Loucy (cell line): ENCODE results near the gene HMSD.

Experiments
- H2AFZ ChIP-seq: fragments of 200-600 bp; sonication (generic); 2 replicates; pipeline ENCODE4 v1.6.0; 2016; ENCODE audit warnings: antibody characterized with exemption, mild to moderate bottlenecking, low read length, moderate library complexity
- H3F3A ChIP-seq: fragments of 200-600 bp; 2 replicates; pipeline ENCODE4 v1.6.0; 2016; ENCODE audit warnings: antibody characterized with exemption, low read depth, mild to moderate bottlenecking
- H3K27me3 ChIP-seq: fragments of 200-600 bp; sonication (generic); 2 replicates; pipeline ENCODE4 v1.6.1; 2014; ENCODE audit warnings: low read length, mild to moderate bottlenecking; ENCODE audit not compliant: insufficient read depth, poor library complexity, severe bottlenecking
- H3K36me3 ChIP-seq: fragments of 200-600 bp; sonication (generic); 2 replicates; pipeline ENCODE4 v1.6.1; 2016; ENCODE audit warnings: low read length; ENCODE audit not compliant: insufficient read depth
- H3K4me1 ChIP-seq: fragments of 200-600 bp; sonication (generic); 2 replicates; pipeline ENCODE4 v1.5.1; 2014; ENCODE audit warnings: low read length, mild to moderate bottlenecking; ENCODE audit not compliant: insufficient read depth, poor library complexity, severe bottlenecking
- H3K4me2 ChIP-seq: fragments of 200-600 bp; sonication (generic); 2 replicates; pipeline ENCODE4 v1.6.0; 2014; ENCODE audit warnings: antibody characterized with exemption, low read length, low read depth, mild to moderate bottlenecking; ENCODE audit not compliant: poor library complexity, severe bottlenecking
- H3K4me3 ChIP-seq: fragments of 200-600 bp; sonication (generic); 2 replicates; pipeline ENCODE4 v1.5.1; 2014; ENCODE audit warnings: low read length, mild to moderate bottlenecking, mixed read lengths; ENCODE audit not compliant: poor library complexity, severe bottlenecking
- H3K79me2 ChIP-seq: fragments of 200-600 bp; sonication (generic); 2 replicates; pipeline ENCODE4 v1.6.1; 2014; ENCODE audit warnings: low read length; ENCODE audit not compliant: insufficient read depth
- H3K9ac ChIP-seq: fragments of 200-600 bp; sonication (generic); 2 replicates; pipeline ENCODE4 v1.6.0; 2014; ENCODE audit warnings: mild to moderate bottlenecking, low read depth, low read length, moderate library complexity; ENCODE audit not compliant: poor library complexity, severe bottlenecking
- H3K9me2 ChIP-seq: fragments of 200-600 bp; sonication (generic); replicated peaks from 2 replicates; pipeline ENCODE4 v1.6.1; 2016; ENCODE audit warnings: low read depth, low read length, mixed read lengths
- H3K9me3 ChIP-seq: fragments of 200-600 bp; sonication (generic); 2 replicates; pipeline ENCODE4 v1.6.1; 2014; ENCODE audit warnings: mild to moderate bottlenecking, antibody characterized with exemption, low read length, low read depth; ENCODE audit not compliant: insufficient read depth
- H4K20me1 ChIP-seq: fragments of 200-600 bp; sonication (generic); 2 replicates; pipeline ENCODE4 v1.6.0; 2014; ENCODE audit warnings: antibody characterized with exemption, low read length, mild to moderate bottlenecking; ENCODE audit not compliant: insufficient read depth, poor library complexity, severe bottlenecking
- EZH2phosphoT487 ChIP-seq: fragments of 200-600 bp; IDR thresholded peaks from 2 replicates; pipeline ENCODE4 v1.6.1; 2018; ENCODE audit warnings: antibody characterized with exemption, mild to moderate bottlenecking, moderate library complexity, borderline replicate concordance
- TF ChIP-seq, protein P1 (sequence below): fragments of 200-600 bp; sonication (generic); conservative IDR thresholded peaks from 2 replicates; pipeline ENCODE4 v1.5.1; 2014; ENCODE audit warnings: mild to moderate bottlenecking, antibody characterized with exemption, low read length

HMSD gene

DNA sequence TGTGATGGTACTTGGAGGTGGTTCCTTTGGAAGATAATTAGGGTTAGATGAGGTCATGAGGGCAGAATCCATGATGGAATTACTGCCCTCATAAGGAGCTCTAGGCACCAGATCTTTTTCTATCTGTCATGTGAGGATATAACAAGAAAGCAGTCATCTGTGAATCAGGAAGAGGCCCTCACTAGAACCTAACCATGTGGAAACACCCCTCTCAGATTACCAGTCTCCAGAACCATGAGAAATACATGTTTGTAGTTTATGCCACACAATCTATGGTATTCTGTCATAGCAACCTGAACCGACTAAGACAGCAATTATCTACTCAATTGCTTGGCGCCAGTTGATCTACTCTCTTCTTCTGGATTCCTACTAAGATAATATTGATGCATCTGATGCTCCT is 43.7 kb upstream of the HMSD start:
- Histone ChIP-seq H2AFZ (no peak overlapping the region), H3K4me3 (no peak overlapping the region), H3K79me2 (no peaks in the 10 kb centered on the region), H3K4me2 (no peak overlapping the region), H3K27me3 (no peaks in the 10 kb centered on the region), H3K9ac (no peak overlapping the region), H3K9me3 (no peaks in the 10 kb centered on the region), H3K9me2 (no peaks in the 10 kb centered on the region), H3F3A (no peaks in the 10 kb centered on the region), H3K4me1 (no peaks in the 10 kb centered on the region), H3K36me3 (no peaks in the 10 kb centered on the region), H4K20me1 (no peaks in the 10 kb centered on the region)
- no peak for TF ChIP-seq EZH2phosphoT487
- TF ChIP-seq, protein P1, sequence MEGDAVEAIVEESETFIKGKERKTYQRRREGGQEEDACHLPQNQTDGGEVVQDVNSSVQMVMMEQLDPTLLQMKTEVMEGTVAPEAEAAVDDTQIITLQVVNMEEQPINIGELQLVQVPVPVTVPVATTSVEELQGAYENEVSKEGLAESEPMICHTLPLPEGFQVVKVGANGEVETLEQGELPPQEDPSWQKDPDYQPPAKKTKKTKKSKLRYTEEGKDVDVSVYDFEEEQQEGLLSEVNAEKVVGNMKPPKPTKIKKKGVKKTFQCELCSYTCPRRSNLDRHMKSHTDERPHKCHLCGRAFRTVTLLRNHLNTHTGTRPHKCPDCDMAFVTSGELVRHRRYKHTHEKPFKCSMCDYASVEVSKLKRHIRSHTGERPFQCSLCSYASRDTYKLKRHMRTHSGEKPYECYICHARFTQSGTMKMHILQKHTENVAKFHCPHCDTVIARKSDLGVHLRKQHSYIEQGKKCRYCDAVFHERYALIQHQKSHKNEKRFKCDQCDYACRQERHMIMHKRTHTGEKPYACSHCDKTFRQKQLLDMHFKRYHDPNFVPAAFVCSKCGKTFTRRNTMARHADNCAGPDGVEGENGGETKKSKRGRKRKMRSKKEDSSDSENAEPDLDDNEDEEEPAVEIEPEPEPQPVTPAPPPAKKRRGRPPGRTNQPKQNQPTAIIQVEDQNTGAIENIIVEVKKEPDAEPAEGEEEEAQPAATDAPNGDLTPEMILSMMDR = no peak

DNA sequence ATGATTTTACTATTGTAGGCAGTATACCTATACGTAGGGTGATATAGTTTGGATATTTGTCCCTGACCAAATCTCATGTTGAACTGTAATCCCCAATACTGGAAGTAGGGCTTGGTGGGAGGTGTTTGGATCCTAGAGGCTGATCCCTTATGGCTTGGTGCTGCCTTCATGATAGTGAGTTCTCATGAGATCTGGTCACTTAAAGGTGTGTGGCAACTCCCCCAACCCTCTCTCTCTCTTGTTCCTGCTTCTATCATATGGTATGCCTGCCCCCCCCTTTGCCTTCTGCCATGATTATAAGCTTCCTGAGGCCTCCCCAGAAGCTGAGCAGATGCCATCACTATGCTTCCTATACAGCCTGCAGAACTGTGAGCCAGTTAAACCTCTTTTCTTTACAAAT is 43.0 kb upstream of the HMSD start:
- H3K4me2 ChIP-seq = no peak overlapping the region
- no peaks in the 10 kb centered on the region for H4K20me1 ChIP-seq
- no peaks in the 10 kb centered on the region for H3K27me3 ChIP-seq
- H3K4me1 ChIP-seq = no peaks in the 10 kb centered on the region
- TF ChIP-seq EZH2phosphoT487 = no peak
- TF ChIP-seq, protein P1 = no peak
- H3K9me2 ChIP-seq = no peaks in the 10 kb centered on the region
- H3K9me3 ChIP-seq = no peaks in the 10 kb centered on the region
- no peak overlapping the region for H2AFZ ChIP-seq
- no peaks in the 10 kb centered on the region for H3K79me2 ChIP-seq
- H3K9ac ChIP-seq = no peak overlapping the region
- H3K36me3 ChIP-seq = no peaks in the 10 kb centered on the region
- no peaks in the 10 kb centered on the region for H3F3A ChIP-seq
- no peak overlapping the region for H3K4me3 ChIP-seq

DNA sequence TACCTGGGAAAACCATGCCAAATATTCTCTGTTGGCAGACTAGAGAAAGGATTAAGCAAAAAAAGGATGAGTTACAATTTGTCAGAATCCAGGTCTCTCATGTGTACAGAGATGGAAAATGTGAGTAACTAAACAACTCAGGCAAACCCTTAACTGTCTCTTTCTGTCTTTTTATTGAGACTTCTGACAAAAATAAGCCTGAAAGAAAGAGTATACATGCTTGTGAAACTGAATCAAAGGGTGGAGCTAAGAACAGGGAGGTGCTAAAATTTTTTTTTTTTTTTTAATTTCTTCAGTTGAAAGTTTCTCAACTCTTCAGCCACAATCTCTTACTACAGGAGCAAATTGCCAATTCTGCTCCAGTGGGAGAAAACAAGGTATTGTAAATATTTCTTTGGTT is 41.4 kb upstream of the HMSD start, which contains the start of gene SERPINB10:
SERPINB10 (plus strand) TSS at position 295 of the 400 bp plus-strand sequence. CDS start 7,553 bp downstream, outside the sequence.
- Histone ChIP-seq H3K36me3 (no peaks in the 10 kb centered on the region), H3K4me1 (no peaks in the 10 kb centered on the region), H4K20me1 (no peaks in the 10 kb centered on the region), H3K79me2 (no peaks in the 10 kb centered on the region), H3K27me3 (no peaks in the 10 kb centered on the region), H3K9me3 (no peaks in the 10 kb centered on the region), H3K4me3 (no peak within 1 kb of the TSS), H3F3A (no peaks in the 10 kb centered on the region), H3K9me2 (no peaks in the 10 kb centered on the region), H3K4me2 (no peak within 1 kb of the TSS), H3K9ac (no peak within 1 kb of the TSS), H2AFZ (no peak within 1 kb of the TSS)
- TF ChIP-seq, protein P1 = no peak
